ENCODE data around the gene MTPN. TPM values are rescaled to one million over a fixed set of nuclear protein-coding genes. Genes with fewer than 3 reads are reported as not detected.

The MTPN gene
- total RNA-seq, 1 experiment from 2014 or later, result 166 TPM

GRCh38 chr7:135928136-135928535, 49.0 kb downstream of the MTPN start:
- Histone ChIP-seq H3K4me3 (ENCODE audit: low read depth, low read length, poor library complexity, severe bottlenecking) (no peak overlapping the region), H3K36me3 (ENCODE audit: insufficient read depth, low read length, poor library complexity, severe bottlenecking) (peaks cover 5% of the 10 kb centered on the region), H3K27me3 (replicated peaks; ENCODE audit: insufficient read depth, low read depth, low read length, poor library complexity) (no peaks in the 10 kb centered on the region), H3K27ac (ENCODE audit: low read depth, low read length, poor library complexity, severe bottlenecking) (no peak overlapping the region), H3K4me1 (ENCODE audit: insufficient read depth, low read length, poor library complexity, severe bottlenecking) (peaks cover 30% of the 10 kb centered on the region), H3K9me3 (ENCODE audit: low read depth, low read length, poor library complexity, severe bottlenecking) (no peaks in the 10 kb centered on the region)
- POLR2A ChIA-PET (ENCODE audit: low non-redundant PET), result no interaction called here
- BruUV-seq (replicated peaks), result no TSS peak
- DNase-seq (ENCODE audit: low spot score), result no peak
- TF ChIP-seq, protein P1, sequence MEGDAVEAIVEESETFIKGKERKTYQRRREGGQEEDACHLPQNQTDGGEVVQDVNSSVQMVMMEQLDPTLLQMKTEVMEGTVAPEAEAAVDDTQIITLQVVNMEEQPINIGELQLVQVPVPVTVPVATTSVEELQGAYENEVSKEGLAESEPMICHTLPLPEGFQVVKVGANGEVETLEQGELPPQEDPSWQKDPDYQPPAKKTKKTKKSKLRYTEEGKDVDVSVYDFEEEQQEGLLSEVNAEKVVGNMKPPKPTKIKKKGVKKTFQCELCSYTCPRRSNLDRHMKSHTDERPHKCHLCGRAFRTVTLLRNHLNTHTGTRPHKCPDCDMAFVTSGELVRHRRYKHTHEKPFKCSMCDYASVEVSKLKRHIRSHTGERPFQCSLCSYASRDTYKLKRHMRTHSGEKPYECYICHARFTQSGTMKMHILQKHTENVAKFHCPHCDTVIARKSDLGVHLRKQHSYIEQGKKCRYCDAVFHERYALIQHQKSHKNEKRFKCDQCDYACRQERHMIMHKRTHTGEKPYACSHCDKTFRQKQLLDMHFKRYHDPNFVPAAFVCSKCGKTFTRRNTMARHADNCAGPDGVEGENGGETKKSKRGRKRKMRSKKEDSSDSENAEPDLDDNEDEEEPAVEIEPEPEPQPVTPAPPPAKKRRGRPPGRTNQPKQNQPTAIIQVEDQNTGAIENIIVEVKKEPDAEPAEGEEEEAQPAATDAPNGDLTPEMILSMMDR (conservative IDR thresholded peaks at IDR 0.05; ENCODE audit: low read depth, low read length), result no peak
- TF ChIP-seq EZH2 (IDR thresholded peaks at IDR 0.05; ENCODE audit: borderline replicate concordance, low read depth, low read length, poor library complexity, severe bottlenecking), result no peak
- intact Hi-C loops (cut with micrococcal nuclease; ENCODE audit: unreplicated experiment), result no loop called here
- CTCF ChIA-PET, result no interaction called here

- Histone ChIP-seq H3K36me3 (ENCODE audit: insufficient read depth, low read length, poor library complexity, severe bottlenecking) (peaks cover 5% of the 10 kb centered on the region), H3K4me1 (ENCODE audit: insufficient read depth, low read length, poor library complexity, severe bottlenecking) (peaks cover 11% of the 10 kb centered on the region), H3K9me3 (ENCODE audit: low read depth, low read length, poor library complexity, severe bottlenecking) (no peaks in the 10 kb centered on the region), H3K4me3 (ENCODE audit: low read depth, low read length, poor library complexity, severe bottlenecking) (no peak overlapping the region), H3K27ac (ENCODE audit: low read depth, low read length, poor library complexity, severe bottlenecking) (no peak overlapping the region), H3K27me3 (replicated peaks; ENCODE audit: insufficient read depth, low read depth, low read length, poor library complexity) (no peaks in the 10 kb centered on the region)
- no TSS peak for BruUV-seq (replicated peaks)
- DNase-seq (ENCODE audit: low spot score), result no peak
- POLR2A ChIA-PET (ENCODE audit: low non-redundant PET), result no interaction called here
- intact Hi-C loops (cut with micrococcal nuclease; ENCODE audit: unreplicated experiment), result no loop called here
- no peak for TF ChIP-seq EZH2 (IDR thresholded peaks at IDR 0.05; ENCODE audit: borderline replicate concordance, low read depth, low read length, poor library complexity, severe bottlenecking)
- TF ChIP-seq, protein P1 (conservative IDR thresholded peaks at IDR 0.05; ENCODE audit: low read depth, low read length), result no peak
- CTCF ChIA-PET, result no interaction called here
Measured at GRCh38 chr7:135925210-135925609, 51.9 kb downstream of the MTPN start.

DNA sequence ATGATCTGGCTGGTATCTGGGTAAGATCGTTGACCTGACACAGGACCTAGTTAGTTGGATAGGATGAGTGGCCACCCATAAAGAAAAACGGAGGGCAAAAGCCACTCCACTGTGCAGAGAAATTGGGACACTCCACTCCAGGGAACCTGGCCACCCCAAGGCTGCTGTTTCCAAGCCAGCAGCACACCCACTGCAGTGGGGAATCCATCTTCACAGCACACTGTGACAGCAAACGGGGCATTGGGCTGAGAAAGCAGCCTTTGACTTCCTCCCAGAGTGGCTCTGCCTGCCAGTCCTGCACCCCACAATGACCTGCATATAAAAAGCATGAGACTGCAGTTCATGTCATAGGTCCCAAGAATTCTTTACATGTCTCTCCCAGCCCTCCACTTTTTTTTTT, 52.9 kb downstream of the MTPN start:
- H3K4me1 ChIP-seq (ENCODE audit: insufficient read depth, low read length, poor library complexity, severe bottlenecking), result peaks cover 6% of the 10 kb centered on the region
- peaks cover 5% of the 10 kb centered on the region for H3K36me3 ChIP-seq (ENCODE audit: insufficient read depth, low read length, poor library complexity, severe bottlenecking)
- BruUV-seq (replicated peaks), result no TSS peak
- DNase-seq (ENCODE audit: low spot score), result no peak
- H3K9me3 ChIP-seq (ENCODE audit: low read depth, low read length, poor library complexity, severe bottlenecking), result no peaks in the 10 kb centered on the region
- no peaks in the 10 kb centered on the region for H3K27me3 ChIP-seq (replicated peaks; ENCODE audit: insufficient read depth, low read depth, low read length, poor library complexity)
- intact Hi-C loops (cut with micrococcal nuclease; ENCODE audit: unreplicated experiment), result no loop called here
- ChIA-PET POLR2A (ENCODE audit: low non-redundant PET) (no interaction called here), CTCF (no interaction called here)
- H3K27ac ChIP-seq (ENCODE audit: low read depth, low read length, poor library complexity, severe bottlenecking), result no peak overlapping the region
- TF ChIP-seq, protein P1 (conservative IDR thresholded peaks at IDR 0.05; ENCODE audit: low read depth, low read length), result no peak
- TF ChIP-seq EZH2 (IDR thresholded peaks at IDR 0.05; ENCODE audit: borderline replicate concordance, low read depth, low read length, poor library complexity, severe bottlenecking), result no peak
- no peak overlapping the region for H3K4me3 ChIP-seq (ENCODE audit: low read depth, low read length, poor library complexity, severe bottlenecking)

Data from A673 (cell line).